22Rv1 (cell line): ENCODE results near the gene AFDN.

Experiments used
- CTCF ChIP-seq: fragments of 450-650 bp; IDR thresholded peaks from 2 replicates; pipeline ENCODE4 v1.5.1; 2017; ENCODE audit warnings: mild to moderate bottlenecking
- ZFX ChIP-seq: fragments of 450-650 bp; IDR thresholded peaks from 2 replicates; pipeline ENCODE4 v1.6.1; 2017; ENCODE audit warnings: antibody characterized with exemption, borderline replicate concordance

GRCh38 chr6:167781066-167781767, 45.5 kb upstream of the AFDN start:
- no peak for TF ChIP-seq CTCF
- no peak for TF ChIP-seq ZFX
